ENCODE results near the gene ZNF536.

The ZNF536 gene

GRCh38 chr19:30423481-30423880 lies 51.3 kb downstream of the ZNF536 start:
- DNase-seq (ENCODE audit: extremely low read depth, low read depth), result no peak
- no peak for TF ChIP-seq CTCF (IDR thresholded peaks at IDR 0.05; ENCODE audit: low read depth, low read length, missing control alignments)
- H3K4me3 ChIP-seq (replicated peaks; ENCODE audit: low read depth, low read length), result no peak overlapping the region

GRCh38 chr19:30425885-30426838 lies 54.0 kb downstream of the ZNF536 start:
- TF ChIP-seq CTCF (IDR thresholded peaks at IDR 0.05; ENCODE audit: low read depth, low read length, missing control alignments), result no peak
- H3K4me3 ChIP-seq (replicated peaks; ENCODE audit: low read depth, low read length), result no peak overlapping the region
- DNase-seq (ENCODE audit: extremely low read depth, low read depth), result no peak

- no peak overlapping the region for H3K4me3 ChIP-seq (replicated peaks; ENCODE audit: low read depth, low read length)
- no peak for TF ChIP-seq CTCF (IDR thresholded peaks at IDR 0.05; ENCODE audit: low read depth, low read length, missing control alignments)
- DNase-seq (ENCODE audit: extremely low read depth, low read depth), result no peak
These were observed 54.7 kb downstream of the ZNF536 start for GRCh38 chr19:30426864-30427263.

GRCh38 chr19:30428092-30428680 lies 56.0 kb downstream of the ZNF536 start:
- H3K4me3 ChIP-seq (replicated peaks; ENCODE audit: low read depth, low read length), result no peak overlapping the region
- DNase-seq (ENCODE audit: extremely low read depth, low read depth), result no peak
- TF ChIP-seq CTCF (IDR thresholded peaks at IDR 0.05; ENCODE audit: low read depth, low read length, missing control alignments), result no peak

- no peak for DNase-seq (ENCODE audit: extremely low read depth, low read depth)
- no peak for TF ChIP-seq CTCF (IDR thresholded peaks at IDR 0.05; ENCODE audit: low read depth, low read length, missing control alignments)
- no peak overlapping the region for H3K4me3 ChIP-seq (replicated peaks; ENCODE audit: low read depth, low read length)
These were observed 56.7 kb downstream of the ZNF536 start for GRCh38 chr19:30428844-30429243.

- DNase-seq (ENCODE audit: extremely low read depth, low read depth), result no peak
- no peak for TF ChIP-seq CTCF (IDR thresholded peaks at IDR 0.05; ENCODE audit: low read depth, low read length, missing control alignments)
- no peak overlapping the region for H3K4me3 ChIP-seq (replicated peaks; ENCODE audit: low read depth, low read length)
These were observed 58.1 kb downstream of the ZNF536 start for GRCh38 chr19:30430206-30430734.

Data from HFF-Myc (cell line).